GM18511 (cell line): ENCODE measurements around the gene KCNJ13.

Source experiments
- ATAC-seq: cut with Tn5 transposase; IDR thresholded peaks from one replicate; pipeline ENCODE4 v1.9.1; 2021; ENCODE audit warnings: mild to moderate bottlenecking, moderate library complexity; ENCODE audit not compliant: unreplicated experiment

Gene KCNJ13

GRCh38 chr2:232776435-232776834, at the start of gene KCNJ13:
TSS of gene KCNJ13 (minus strand) at chr2:232776565. CDS start at chr2:232771362, 5,203 bp downstream.
- no peak for ATAC-seq

DNA sequence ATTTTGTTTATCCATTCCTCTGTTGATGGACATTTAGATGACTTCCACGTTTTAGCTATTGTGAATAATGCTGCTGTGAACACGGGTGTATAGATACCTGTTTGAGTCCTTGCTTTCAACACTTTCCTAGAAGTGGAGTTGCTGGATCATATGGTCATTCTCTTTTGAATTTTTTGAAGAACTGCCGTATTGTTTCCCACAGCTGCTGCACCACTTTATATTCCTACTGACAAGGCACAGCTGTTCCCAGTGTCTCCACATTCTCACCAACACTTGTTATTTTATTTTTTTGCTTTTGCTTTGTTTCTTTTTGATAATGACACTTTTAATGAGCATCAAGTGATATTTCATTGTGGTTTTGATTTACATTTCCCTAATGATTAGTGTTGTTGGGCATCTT, 41.4 kb upstream of the KCNJ13 start:
- no peak for ATAC-seq

DNA sequence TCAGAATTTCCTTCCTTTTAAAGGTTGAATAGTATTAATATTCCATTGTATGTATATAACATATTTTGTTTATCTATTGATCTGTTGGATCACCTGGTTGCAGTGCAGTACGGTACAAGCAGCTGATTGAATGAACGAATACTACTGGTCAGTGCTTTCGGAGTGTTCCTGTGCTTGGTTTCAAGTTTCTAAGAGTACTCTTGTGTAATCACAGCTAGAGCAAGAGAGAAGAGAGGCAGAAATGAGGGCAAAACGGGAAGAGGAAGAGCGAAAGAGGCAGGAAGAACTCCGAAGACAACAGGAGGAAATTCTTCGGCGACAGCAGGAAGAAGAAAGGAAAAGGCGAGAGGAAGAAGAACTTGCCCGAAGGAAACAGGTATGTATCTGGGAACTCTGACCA, 40.3 kb upstream of the KCNJ13 start:
- ATAC-seq: no peak

- ATAC-seq: no peak
These were observed 39.2 kb upstream of the KCNJ13 start for GRCh38 chr2:232815569-232815968.

DNA sequence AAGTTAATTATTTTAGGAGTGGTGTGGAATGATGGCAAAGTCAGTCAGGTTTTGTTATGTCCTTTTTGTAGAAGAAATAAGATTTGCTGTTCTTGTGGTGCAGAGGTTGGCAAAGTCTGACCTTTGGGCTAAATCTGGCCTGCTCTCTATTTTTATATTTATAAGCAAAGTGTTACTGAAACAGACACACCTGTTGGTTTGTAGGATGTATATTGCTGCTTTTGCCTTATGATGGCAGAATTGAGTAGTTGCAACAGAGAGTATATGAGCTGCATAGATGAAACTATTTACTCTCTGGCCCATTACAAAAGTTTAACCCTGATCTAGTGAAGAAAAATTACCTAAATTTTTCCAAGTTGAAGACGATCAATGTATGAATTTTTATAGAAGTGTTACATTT, 34.1 kb upstream of the KCNJ13 start:
- ATAC-seq: no peak

DNA sequence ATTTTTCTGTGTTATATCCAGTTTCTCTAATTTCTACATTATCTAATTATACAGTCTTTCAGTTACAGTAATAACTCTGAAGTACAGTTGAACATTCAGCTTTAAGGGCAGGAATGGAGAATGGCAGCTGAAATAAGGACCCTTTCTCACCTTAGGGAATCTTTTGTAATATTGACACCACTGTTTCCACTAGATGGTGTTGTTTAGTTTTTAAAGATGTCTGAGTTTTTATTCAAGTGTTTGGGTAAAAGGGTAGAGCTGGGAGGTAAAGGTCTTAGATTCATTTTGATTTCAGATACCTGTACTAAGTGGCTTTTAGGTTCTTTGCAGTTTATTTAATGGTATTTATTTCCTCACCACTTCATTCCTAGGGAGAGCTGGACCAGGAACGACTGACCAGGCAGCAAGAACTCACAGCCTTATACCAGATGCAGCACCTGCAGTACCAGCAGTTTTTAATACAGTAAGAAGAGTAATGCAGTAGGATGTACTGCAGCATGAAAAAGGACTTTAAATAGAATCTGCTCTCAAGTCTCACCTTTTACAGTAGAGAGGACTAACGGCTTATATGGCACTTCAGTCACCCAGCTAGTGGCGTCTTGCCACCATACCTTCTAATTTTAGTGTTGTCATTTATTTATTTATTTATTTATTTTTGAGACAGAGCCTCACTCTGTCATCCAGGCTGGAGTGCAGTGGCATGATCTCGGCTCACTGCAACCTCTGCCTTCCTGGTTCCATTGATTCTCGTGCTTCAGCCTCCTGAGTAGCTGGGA, 33.2 kb upstream of the KCNJ13 start:
- no peak for ATAC-seq

DNA sequence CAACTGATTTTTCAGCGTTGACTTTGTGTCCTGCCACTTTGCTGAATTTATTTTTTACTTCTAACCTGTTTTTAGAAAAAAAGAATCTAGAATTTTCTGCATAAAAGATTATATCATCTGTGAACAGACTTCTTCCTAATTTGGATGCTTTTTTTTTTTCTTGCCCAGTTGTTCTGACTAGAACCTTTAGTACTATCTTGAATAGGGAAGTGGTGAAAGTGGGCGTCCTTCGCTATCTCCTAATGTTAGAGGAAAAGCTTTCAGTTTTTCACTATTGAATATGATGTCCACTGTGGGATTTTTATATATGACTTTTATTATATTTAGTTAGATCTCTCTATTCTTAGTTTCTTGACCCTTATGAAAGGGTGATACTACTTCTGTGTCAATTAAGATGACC, 25.7 kb upstream of the KCNJ13 start:
- ATAC-seq: no peak

DNA sequence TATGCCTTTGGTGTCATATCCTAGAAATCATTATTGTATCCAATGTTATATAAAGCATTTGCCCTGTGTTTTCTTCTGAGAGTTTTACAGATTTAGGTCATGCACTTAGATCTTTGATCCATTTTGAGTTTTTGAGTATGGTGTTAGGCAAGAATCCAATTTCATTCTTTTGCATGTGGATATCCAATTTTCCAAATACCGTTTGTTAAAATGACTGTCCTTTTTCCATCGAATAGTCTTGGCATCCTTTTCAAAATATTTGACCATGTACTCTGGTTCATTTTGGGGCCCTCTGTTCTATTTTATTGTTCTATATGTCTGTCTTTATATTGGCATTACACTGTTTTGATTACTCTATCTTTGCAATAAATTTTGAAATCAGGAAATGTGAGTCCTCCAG, 23.8 kb upstream of the KCNJ13 start:
- ATAC-seq: no peak

- ATAC-seq: no peak
These were observed 21.8 kb upstream of the KCNJ13 start for GRCh38 chr2:232798187-232798586.

DNA sequence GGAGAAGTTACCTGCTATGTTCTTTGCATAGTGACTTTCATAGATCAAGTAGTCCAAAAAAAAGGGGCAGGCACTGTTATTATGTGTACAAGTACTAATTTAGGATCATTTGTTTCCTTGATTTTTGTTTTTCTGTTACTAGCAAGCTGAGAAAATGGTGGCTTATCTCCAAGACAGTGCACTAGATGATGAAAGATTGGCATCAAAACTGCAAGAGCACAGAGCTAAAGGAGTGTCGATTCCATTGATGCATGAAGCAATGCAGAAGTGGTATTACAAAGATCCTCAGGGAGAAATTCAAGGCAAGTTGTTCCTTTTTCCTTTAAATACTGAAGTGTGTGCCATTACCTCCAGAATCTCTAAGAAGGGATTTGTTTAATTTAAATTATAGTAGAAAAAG, 19.6 kb upstream of the KCNJ13 start:
- no peak for ATAC-seq

- ATAC-seq: no peak
These were observed 18.6 kb upstream of the KCNJ13 start for GRCh38 chr2:232794981-232795380.

- ATAC-seq: no peak
These were observed 16.9 kb upstream of the KCNJ13 start for GRCh38 chr2:232793271-232793670.

GRCh38 chr2:232791518-232791917, 15.2 kb upstream of the KCNJ13 start:
- ATAC-seq: no peak

DNA sequence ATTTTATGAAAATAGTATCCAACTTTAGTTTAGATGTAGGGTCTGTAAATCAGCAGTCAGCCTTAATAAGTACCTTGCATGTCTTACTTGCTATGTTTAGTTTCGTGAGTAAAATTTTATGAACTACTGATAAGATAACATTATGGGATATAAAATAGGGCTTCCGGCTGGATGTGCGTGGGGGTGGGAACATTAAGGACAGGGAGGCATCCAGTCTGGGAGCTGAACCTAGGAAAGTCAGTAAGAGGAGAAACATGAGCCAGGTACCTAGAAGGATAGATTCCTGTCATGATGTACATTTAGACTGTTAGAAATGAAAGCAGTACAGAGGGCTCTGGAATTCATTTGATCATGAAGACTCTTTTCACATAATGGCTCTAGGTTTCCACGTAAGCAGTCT, 12.7 kb upstream of the KCNJ13 start:
- no peak for ATAC-seq

- no peak for ATAC-seq
These were observed 11.4 kb upstream of the KCNJ13 start for GRCh38 chr2:232787806-232788205.

- ATAC-seq: no peak
These were observed 6.9 kb upstream of the KCNJ13 start for GRCh38 chr2:232783278-232783677.

DNA sequence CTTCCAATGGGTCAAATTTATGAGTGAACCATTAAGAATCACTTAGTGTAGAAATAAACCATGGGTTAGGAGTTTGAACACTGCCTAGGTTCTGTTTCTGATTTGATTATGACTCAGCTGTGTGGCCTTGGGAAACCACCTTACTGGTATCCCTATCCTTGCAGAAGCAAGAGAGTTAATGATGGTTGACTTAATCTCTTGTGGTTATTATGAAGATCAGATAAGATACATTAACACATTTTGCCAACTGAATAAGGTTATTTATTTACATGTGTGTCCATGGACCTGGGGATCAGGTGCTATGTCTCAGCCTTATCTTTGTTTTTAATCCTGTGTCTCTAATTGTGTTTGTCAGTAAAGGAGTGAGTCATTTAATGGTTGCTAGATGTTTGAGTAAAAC, 5.4 kb upstream of the KCNJ13 start:
- ATAC-seq: peak; percentile 96

GRCh38 chr2:232779934-232780333, 3.6 kb upstream of the KCNJ13 start:
- ATAC-seq: no peak

- no peak for ATAC-seq
These were observed 3.1 kb upstream of the KCNJ13 start for GRCh38 chr2:232779465-232779864.

- no peak for ATAC-seq
These were observed 911 bp upstream of the KCNJ13 start for GRCh38 chr2:232777276-232777675.

DNA sequence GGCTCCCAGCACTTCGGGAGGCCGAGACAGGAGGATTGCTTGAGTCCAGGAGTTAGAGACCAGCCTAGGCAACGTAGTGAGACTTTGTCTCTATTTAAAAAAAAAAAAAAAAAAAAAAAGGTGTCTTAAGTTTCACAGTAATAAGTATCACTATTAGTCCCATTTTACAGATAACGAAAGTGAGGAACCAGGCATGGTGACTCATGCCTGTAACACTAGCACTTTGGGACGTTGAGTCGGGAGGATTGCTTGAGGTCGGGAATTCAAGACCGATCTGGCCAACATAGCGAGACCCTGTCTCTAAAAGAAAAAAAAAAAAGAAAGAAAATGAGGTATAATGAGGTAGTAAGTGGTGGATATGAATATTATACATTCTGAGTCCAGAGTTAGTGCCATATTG, 2.5 kb downstream of the KCNJ13 start:
- ATAC-seq: no peak

DNA sequence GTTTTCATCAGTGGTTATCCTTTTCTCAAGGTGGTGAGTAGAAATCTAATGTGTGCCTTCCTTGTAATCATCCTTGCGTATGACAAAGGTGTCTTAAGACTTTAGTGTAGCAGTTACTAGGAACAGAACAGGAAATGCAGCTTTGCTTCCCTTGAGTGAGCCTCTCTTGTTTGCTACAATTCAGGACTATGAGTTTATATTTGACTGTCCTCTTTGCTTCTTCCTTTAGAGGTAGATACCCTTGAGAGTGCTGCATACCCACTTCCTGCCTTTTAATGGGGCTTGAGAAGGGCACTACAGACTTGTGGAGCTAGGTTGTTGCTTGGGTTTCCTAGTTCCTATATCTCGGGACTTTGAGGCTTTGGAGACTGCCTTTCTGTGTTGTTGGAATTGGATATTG, 3.8 kb downstream of the KCNJ13 start:
- no peak for ATAC-seq

- no peak for ATAC-seq
These were observed 4.5 kb downstream of the KCNJ13 start for GRCh38 chr2:232771870-232772269.
